Measurements from ENCODE around the gene ADAMTS9. TPM values are rescaled to one million over a fixed set of nuclear protein-coding genes. Genes with fewer than 3 reads are reported as not detected.

The ADAMTS9 gene
- total and polyA plus RNA-seq, 2 experiments from 2014 or later = 0.31 to 0.81 TPM

GRCh38 chr3:64655160-64655559 is 32.6 kb downstream of the ADAMTS9 start:
- DNase-seq (ENCODE audit: low spot score) (no peak), ATAC-seq (no peak)
- no peaks in the 10 kb centered on the region for H3K36me3 ChIP-seq (ENCODE audit: insufficient read depth)
- no peaks in the 10 kb centered on the region for H3K79me2 ChIP-seq (replicated peaks; ENCODE audit: insufficient read depth)
- peaks cover 12% of the 10 kb centered on the region for H3K4me1 Mint-ChIP-seq
- no peaks in the 10 kb centered on the region for H3K36me3 Mint-ChIP-seq (ENCODE audit: low read depth)
- H3K27me3 Mint-ChIP-seq (ENCODE audit: insufficient read depth, low read depth, poor library complexity) = no peaks in the 10 kb centered on the region
- no peaks in the 10 kb centered on the region for H3K27me3 ChIP-seq (ENCODE audit: insufficient read depth)
- no peak overlapping the region for H3K4me3 ChIP-seq
- H3K4me2 ChIP-seq = no peak overlapping the region
- no peak overlapping the region for H3K27ac Mint-ChIP-seq
- peaks cover 6% of the 10 kb centered on the region; the same call in 1 of the 2 replicates for H3K4me1 ChIP-seq (ENCODE audit: insufficient read depth)
- no peak overlapping the region for H3K27ac ChIP-seq (ENCODE audit: low read depth)
- TF ChIP-seq EZH2phosphoT487 (IDR thresholded peaks at IDR 0.05; ENCODE audit: unreplicated experiment) = no peak
- TF ChIP-seq ZNF462 (CRISPR knock-in tag; IDR thresholded peaks at IDR 0.05) = no peak
- TF ChIP-seq STAT1 (IDR thresholded peaks at IDR 0.05; ENCODE audit: unreplicated experiment) = no peak
- TF ChIP-seq EZH2 (IDR thresholded peaks at IDR 0.05; ENCODE audit: low read depth, unreplicated experiment) = no peak
- TF ChIP-seq ZNF331 (CRISPR knock-in tag; IDR thresholded peaks at IDR 0.05; ENCODE audit: low read depth) = no peak
- no peak for TF ChIP-seq CREB1 (CRISPR knock-in tag; IDR thresholded peaks at IDR 0.05; ENCODE audit: low read depth)
- no peaks in the 10 kb centered on the region for H3F3A ChIP-seq (replicated peaks; ENCODE audit: low read depth)
- H3K9me3 Mint-ChIP-seq = no peaks in the 10 kb centered on the region
- H3K9me2 ChIP-seq (ENCODE audit: insufficient read depth) = no peaks in the 10 kb centered on the region
- no peaks in the 10 kb centered on the region for H4K20me1 ChIP-seq (replicated peaks; ENCODE audit: insufficient read depth)
- no peak overlapping the region for H3K4me3 Mint-ChIP-seq
- H2AFZ ChIP-seq = no peak overlapping the region

- no peak for DNase-seq (ENCODE audit: low spot score)
- no peak overlapping the region for H3K27ac Mint-ChIP-seq
- no peaks in the 10 kb centered on the region for H3K36me3 ChIP-seq (ENCODE audit: insufficient read depth)
Measured at GRCh38 chr3:64654013-64654412, 33.8 kb downstream of the ADAMTS9 start.

More at GRCh38 chr3:64654013-64654412, 33.8 kb downstream of the ADAMTS9 start:
- no peak overlapping the region for H3K4me2 ChIP-seq
- no peaks in the 10 kb centered on the region for H3K27me3 ChIP-seq (ENCODE audit: insufficient read depth)
- no peak overlapping the region for H3K4me3 Mint-ChIP-seq
- H3K9me2 ChIP-seq (ENCODE audit: insufficient read depth) = no peaks in the 10 kb centered on the region
- no peak overlapping the region for H2AFZ ChIP-seq
- H3F3A ChIP-seq (replicated peaks; ENCODE audit: low read depth) = no peaks in the 10 kb centered on the region
- peaks cover 12% of the 10 kb centered on the region; the same call in 1 of the 2 replicates for H3K4me1 ChIP-seq (ENCODE audit: insufficient read depth)
- H3K36me3 Mint-ChIP-seq (ENCODE audit: low read depth) = no peaks in the 10 kb centered on the region
- no peaks in the 10 kb centered on the region for H4K20me1 ChIP-seq (replicated peaks; ENCODE audit: insufficient read depth)
- H3K27me3 Mint-ChIP-seq (ENCODE audit: insufficient read depth, low read depth, poor library complexity) = no peaks in the 10 kb centered on the region
- no peak for ATAC-seq
- H3K4me1 Mint-ChIP-seq = peaks cover 18% of the 10 kb centered on the region
- H3K79me2 ChIP-seq (replicated peaks; ENCODE audit: insufficient read depth) = no peaks in the 10 kb centered on the region
- H3K27ac ChIP-seq (ENCODE audit: low read depth) = no peak overlapping the region
- TF ChIP-seq, protein P1, sequence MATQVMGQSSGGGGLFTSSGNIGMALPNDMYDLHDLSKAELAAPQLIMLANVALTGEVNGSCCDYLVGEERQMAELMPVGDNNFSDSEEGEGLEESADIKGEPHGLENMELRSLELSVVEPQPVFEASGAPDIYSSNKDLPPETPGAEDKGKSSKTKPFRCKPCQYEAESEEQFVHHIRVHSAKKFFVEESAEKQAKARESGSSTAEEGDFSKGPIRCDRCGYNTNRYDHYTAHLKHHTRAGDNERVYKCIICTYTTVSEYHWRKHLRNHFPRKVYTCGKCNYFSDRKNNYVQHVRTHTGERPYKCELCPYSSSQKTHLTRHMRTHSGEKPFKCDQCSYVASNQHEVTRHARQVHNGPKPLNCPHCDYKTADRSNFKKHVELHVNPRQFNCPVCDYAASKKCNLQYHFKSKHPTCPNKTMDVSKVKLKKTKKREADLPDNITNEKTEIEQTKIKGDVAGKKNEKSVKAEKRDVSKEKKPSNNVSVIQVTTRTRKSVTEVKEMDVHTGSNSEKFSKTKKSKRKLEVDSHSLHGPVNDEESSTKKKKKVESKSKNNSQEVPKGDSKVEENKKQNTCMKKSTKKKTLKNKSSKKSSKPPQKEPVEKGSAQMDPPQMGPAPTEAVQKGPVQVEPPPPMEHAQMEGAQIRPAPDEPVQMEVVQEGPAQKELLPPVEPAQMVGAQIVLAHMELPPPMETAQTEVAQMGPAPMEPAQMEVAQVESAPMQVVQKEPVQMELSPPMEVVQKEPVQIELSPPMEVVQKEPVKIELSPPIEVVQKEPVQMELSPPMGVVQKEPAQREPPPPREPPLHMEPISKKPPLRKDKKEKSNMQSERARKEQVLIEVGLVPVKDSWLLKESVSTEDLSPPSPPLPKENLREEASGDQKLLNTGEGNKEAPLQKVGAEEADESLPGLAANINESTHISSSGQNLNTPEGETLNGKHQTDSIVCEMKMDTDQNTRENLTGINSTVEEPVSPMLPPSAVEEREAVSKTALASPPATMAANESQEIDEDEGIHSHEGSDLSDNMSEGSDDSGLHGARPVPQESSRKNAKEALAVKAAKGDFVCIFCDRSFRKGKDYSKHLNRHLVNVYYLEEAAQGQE (IDR thresholded peaks at IDR 0.05; ENCODE audit: unreplicated experiment) = no peak
- TF ChIP-seq CREB1 (CRISPR knock-in tag; IDR thresholded peaks at IDR 0.05; ENCODE audit: low read depth) (no peak), ZNF114 (CRISPR knock-in tag; IDR thresholded peaks at IDR 0.05) (no peak)
- no peaks in the 10 kb centered on the region for H3K9me3 Mint-ChIP-seq
- H3K4me3 ChIP-seq = no peak overlapping the region
